Right renal cortex interstitium (tissue), 3 donors: ENCODE results near the gene TGM2. TPM values are rescaled to one million over a fixed set of nuclear protein-coding genes. Genes with fewer than 3 reads are reported as not detected.
"Not testable (repeated sequence)": the region's sequence is repeated elsewhere in the genome, so short reads cannot be mapped to it uniquely, and the experiment has no call there.

Experiments
- DNase-seq, 3 donors: peaks; one replicate each; pipeline ENCODE4 v3.0.0-alpha.2; 2013; ENCODE audit warnings: low read depth in 3 of 3, low spot score in 2 of 3
- polyA plus RNA-seq, 3 donors: library from polyadenylated mRNA; unstranded; fragments of 120-200 nt; gene quantifications; one replicate each; pipeline ENCODE4 v1.2.1, GENCODE V29; 2013; ENCODE audit not compliant: insufficient read length in 3 of 3

Gene TGM2
- polyA plus RNA-seq, 3 donors: 30.0 to 31.7 (median 31.5) TPM

DNA sequence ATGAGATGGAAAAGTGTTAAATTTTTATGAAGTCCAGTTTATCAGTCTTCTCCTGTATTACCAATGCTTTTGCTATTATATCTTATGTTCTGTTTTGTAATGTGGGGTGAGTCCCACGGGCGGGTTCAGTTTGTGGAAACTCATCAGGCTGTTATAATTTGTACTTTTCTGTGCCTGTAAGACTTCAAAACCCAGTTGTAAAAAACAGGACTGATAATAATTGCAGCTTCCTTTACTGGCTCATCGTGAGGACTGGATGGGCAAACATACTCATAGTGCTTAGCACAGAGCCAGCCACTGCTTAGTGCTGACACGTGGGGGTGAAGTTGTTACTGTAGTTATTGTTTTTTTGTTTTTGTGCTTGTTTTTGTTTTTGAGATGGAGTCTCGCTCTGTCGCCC lies 45.6 kb downstream of the TGM2 start:
- DNase-seq: no peak

- no peak for DNase-seq
These were observed 47.4 kb downstream of the TGM2 start for GRCh38 chr20:38117635-38118034.

DNA sequence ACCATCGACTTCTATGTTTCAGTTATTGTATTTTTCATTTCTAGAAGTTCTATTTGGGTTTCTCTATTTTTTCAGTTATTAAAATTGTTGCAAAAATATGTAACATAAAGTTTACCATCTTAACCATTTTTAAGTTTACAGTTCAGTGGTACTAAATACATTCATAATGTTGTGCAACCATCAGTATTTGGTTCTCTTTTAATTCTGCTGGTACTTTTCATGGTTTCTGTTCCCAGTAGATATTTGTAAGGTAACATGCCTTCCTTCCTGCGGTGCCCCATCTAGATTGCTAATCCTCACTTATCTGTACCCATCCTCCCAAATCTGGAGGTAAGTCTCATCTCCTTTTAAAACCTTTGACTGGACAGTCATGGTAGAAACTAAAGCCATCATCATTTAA lies 47.9 kb downstream of the TGM2 start:
- no peak for DNase-seq

- DNase-seq: no peak
These were observed 48.5 kb downstream of the TGM2 start for GRCh38 chr20:38116409-38117165.

DNA sequence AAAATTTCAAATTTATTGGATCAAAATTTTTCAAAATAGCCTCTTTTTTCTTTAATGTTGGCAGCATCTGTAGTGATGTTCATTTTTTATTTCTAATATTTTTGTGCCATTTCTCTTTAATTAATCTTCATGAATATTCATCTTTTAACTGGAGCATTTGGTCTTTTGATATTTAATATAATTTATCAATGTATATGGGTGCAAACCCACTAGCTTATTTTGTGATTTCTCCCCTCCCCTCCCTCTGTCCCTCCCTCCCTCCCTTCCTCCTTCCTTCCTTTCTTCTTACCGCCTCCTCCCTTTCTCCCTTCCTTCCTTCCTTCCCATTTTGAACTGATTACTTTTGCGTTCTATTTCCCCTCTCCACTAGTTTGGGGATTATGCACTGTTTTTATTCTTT lies 49.2 kb downstream of the TGM2 start:
- DNase-seq: no peak

DNA sequence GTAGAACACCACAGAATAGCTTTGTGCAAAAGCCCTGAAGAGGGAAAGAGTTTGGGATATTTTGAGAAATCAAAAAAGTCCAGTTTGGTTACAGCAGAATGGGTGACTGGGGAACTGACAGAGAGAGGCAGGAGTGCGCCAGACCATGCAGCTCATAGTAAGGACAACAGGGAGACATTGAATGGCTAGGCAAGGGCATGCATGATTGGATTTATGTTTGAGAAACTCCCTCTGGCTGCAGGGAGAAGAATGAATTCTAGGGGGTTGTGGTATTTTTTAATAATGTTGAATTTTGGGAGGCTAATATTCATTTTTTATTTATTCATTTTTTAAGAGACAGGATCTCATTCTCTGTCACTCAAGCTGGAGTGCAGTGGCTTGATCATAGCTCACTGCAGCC lies 49.9 kb downstream of the TGM2 start:
- no peak for DNase-seq

DNA sequence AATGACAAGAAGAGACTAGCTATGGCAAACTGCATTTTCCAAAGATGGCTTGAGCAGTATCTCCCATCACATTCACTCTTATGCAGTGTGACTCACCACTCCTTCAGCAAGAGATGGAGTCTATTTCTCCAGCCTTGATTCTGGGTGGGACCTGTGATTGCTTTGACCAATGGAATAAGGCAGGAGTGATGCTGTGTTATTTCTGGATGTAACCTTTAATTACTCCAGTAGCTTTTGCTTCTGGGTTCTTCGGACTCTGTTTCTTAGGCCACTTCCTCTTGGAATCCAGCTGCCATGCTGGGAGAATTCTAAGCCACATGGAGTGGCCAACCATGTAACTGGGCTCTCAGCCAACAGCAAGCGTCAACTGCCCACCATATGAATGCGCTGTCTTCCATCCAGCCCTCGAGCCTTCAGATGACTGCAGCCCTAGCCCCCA lies 50.7 kb downstream of the TGM2 start:
- DNase-seq: no peak

DNA sequence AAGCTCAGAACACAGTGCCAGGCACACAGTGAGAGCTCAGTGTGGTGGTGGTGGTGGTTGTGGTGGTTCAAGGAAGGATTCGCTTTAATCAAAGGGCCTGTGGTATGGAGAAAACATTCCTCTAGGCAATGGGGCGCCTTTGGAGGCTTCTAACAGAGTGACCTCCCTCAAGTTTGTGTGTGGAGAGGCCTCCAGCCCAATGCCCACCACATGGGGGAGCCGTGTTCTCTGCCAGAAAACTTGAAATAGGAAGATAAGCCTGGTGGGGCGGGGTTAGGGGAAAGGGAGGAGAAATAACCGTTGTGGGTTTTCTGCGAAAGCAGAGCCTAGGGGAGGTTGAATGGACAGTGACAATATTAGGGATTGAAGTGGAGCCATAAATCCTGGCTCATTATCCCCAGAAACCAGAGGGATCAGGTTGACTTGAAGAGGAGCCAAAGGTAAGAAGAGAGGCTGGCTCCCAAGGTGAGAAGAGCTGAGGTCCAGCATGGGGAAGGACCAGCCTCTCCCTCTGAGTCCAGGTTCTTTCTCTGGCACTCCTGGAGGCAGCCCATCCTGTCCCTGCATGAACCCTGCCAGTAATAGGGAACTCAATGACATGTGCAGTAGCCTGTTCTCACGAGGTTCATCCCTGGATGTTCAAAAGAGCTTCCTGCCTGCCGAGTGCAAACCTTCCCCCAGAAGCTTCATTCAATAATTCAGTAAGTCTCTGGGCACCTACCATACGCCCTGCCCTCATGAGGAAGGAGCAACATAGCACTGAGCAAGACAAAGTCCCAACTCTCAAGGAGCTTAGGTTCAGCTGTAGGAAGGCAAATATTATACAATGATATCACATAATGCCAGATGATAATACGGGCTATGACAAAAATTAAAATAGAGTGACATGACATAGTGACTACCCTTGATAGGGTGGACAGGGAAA lies 51.4 kb downstream of the TGM2 start:
- no peak for DNase-seq

DNA sequence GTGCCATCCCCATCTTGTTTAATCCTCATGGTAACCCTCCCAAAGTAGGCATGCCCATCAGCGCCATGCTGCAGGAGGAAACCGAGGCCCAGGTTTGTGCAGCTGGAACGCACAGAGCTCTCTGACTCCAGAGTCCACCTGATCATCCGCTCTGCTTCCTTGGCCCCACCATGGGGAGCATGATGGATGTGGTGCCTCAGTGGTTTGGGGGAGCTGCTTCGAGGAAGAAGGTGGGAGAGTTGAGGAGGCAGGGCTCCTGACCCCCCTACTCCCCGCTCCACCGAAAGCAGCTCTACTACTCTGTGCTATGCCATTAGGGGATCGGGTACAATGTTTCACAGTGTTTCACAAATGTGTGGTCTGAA lies 52.2 kb downstream of the TGM2 start:
- no peak for DNase-seq

GRCh38 chr20:38112261-38112929 lies 52.7 kb downstream of the TGM2 start:
- no peak for DNase-seq

DNA sequence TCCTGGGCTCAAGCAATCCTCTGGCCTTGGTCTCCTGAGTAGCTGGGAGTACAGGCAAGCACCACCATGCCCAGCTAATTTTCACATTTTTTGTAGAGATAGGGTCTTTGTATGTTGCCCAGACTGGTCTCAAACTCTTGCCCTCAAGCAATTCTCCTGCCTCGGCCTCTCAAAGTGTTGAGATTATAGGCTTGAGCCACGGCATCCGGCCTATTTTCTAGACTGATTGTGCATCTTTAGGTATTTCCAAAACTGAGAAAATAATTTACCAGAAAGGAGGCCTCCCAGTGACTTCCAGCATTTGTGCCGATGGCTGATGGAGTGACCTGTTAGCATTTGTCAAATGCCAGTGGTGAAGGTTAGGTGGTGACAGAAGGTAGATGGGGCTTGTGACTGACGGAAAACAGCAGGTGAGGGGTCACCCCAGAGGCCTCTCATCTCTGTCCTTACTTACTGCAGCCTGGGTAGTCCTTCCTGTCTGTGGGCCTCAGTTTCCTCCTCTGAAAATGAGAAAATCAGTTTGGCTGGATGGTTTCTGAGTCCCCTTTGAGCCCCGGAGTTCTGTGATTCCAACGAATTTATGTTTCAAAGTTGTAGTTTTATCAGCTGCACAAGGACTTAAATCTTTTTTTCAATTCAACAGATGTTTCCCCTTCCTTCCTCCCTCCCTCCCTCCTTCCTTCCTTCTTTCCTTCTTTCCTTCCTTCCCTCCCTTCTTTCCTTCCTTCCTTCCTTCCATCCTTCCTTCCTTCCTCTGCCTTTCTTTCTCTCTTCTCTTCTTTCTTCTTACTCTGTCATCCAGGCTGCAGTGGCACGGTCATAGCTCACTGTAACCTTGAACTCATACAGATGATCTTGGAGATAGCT lies 53.5 kb downstream of the TGM2 start:
- DNase-seq: no peak

DNA sequence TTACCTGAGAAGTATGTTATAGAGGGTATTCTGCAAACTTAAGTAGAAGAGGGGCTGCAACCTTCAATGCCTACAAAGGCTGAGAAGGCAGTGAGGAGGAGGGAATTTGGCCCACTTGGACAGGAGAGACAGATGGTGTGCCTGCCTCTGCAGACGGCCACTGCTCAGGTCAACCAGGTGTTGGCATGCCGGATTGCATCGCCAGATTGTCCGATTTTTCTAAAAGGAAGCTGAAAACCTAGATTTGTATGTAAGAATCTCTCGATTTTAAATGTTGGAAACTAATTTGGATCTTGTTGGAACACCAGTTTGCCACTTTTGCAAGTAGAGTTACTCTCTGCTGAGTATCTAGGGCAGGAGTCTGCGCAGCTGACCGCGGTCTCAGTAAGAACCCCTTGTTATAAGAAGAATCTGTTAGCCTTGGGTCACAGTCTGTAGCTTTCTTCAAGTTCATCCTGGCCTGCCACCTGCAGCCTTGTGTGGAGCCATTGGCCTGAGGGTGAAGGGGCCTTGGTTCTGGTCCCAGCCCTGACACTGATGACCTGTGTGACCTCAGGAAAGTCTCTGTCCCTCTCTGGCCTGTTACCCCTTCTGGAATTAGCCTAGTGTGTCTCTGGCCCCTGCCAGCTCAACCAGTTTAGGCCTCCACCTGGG lies 54.4 kb downstream of the TGM2 start:
- no peak for DNase-seq

DNA sequence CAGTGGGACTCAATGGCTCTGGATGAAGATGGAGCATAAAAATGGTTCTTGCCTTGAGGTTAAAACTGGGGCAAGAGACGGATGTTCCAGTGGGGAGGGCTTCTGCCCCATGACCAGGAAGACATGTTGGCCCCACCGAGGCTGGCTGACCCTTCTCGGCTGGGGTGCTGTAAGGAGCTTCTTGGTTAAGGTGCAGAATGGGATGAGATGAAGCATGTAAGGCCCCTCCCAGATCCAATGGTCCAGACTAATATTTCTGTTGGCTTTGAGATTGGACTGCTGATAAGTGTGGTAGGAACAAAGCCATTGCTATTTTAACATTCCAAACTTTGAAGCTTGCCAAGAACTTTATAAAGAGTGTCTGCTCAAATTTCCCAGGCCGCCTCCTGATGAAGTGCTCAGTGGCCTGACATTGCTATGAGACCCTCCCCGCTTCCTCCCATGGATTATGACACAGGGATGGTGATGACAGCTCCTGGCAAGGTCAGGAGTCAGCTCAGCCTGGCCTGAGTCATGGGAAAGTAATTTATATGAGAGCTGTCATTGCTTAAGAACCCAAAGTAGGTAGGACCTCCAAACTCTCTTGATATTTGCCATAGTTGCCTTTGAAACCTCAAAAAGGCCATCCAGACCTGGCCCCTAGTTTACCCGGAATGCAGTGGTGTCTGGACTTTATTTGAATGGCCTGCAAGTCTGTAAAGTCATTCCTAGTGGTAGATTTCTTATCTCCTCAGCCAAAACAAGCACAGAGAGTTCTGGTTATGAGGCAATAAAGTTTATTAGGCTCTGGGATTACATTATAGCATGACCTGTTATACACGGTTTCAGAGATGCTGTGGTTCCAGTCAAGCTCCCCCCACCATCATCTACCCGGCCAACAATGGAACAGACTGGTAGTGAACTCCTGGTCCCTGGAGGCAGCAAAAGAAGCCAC lies 55.2 kb downstream of the TGM2 start:
- no peak for DNase-seq

DNA sequence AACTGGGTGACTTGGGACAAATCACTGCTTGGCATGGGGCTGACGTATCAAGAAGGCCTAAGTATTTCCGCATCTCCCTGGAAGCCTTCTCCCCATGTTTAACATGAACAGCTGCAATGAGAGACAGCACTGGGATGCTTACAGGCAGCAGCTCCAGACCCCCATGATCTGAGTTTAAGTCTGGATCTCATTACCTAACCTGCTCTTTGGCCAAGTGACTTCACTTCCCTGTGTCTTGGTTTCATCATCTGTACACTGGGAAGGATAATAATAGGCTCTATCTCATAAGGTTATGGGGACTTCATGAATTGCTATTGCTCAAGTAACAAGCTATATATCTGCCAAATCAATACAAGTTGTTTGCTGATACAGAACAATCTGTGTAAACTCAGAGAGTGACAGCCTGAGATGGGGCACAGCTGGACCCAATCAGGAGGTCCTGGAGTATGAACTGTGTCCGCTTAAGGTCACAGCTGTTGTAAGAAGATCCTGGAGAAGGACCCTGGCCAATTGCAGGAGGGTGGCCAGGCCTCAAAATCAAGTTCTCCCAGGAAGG lies 56.0 kb downstream of the TGM2 start:
- peak in 1 of 3 donors; percentile 23 for DNase-seq

- DNase-seq: no peak
These were observed 56.6 kb downstream of the TGM2 start for GRCh38 chr20:38108438-38108985.

DNA sequence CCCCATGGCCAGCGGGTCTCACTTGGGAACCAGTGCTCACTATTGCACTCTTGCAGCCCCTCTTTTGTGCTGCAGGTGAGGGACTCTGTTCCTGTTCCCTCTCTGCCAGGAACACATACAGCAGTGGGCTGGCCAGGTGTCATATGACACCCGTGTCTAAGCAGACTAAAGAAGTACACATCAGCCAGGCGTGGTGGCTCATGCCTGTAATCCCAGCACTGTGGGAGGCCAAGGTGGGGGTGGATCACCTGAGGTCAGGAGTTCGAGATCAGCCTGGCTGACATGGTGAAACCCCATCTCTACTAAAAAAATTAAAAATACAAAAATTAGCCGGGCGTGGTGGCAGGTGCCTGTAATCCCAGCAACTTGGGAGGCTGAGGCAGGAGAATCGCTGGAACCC lies 57.2 kb downstream of the TGM2 start:
- DNase-seq: not testable (repeated sequence)

- not testable (repeated sequence) for DNase-seq
These were observed 57.7 kb downstream of the TGM2 start for GRCh38 chr20:38107386-38107785.

DNA sequence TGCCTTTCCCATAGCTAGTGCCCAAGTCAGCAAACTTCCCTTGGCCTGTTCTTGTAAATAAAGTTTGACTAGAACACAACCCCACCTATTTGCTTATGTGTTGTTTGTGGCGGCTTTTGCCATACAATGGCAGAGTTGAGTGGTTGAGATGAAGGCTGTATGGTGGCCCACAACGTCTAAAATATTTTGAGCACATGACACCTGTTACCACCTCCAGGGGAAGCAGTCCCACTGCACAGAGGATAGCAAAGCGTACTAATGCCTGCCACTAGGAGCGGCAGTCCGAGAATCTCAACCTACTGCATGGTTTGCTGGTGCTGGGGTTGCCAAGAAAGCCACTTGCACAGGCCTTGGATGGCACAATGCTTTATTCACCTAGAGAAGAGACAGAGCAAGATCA lies 58.6 kb downstream of the TGM2 start:
- no peak for DNase-seq
